ENCODE results near the gene BPHL. TPM values are rescaled to one million over a fixed set of nuclear protein-coding genes. Genes with fewer than 3 reads are reported as not detected.

BPHL gene
- polyA plus RNA-seq, 3 donors from 2014 or later, result 7.5 to 9.7 (median 9.1) TPM

DNA sequence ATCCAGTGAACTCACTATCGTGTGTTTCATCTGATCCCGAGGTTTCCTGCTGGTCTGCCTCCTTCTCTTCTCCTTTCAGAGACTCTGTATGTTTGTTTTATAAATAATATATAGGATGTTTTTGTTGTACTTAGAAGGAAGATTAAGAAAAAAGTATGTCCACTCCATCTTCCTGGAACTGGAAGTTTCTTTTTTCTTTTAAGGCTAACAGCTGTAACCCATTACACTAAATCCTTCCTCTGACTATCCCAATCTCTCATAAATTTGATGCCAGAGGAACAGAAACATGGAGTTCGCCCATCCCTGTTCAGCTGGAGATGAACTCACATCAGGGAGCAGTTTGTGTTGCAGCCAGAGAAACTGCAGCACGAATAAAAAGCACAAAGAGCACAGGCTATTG is 29.5 kb upstream of the BPHL start:
- DNase-seq, result no peak
- peaks cover 14 to 44% (median 32%) of the 10 kb centered on the region in 3 donors for H3K36me3 Mint-ChIP-seq
- H3K27me3 Mint-ChIP-seq (ENCODE audit: low read depth in 3 of 3), result peaks cover 2 to 3% (median 3%) of the 10 kb centered on the region in 3 donors
- H3K4me3 Mint-ChIP-seq, result peak overlapping the region in 2 of 5 donors; percentile 24 to 26
- H3K27ac Mint-ChIP-seq, result peak overlapping the region in 5 of 6 donors; percentile 28 to 84 (median 79)
- H3K4me1 Mint-ChIP-seq, result peaks cover 23 to 34% of the 10 kb centered on the region in 2 donors
- no peaks in the 10 kb centered on the region for H3K9me3 Mint-ChIP-seq

GRCh38 chr6:3090013-3090412 is 28.5 kb upstream of the BPHL start:
- no peak for DNase-seq
- Mint-ChIP-seq H3K27ac (peak overlapping the region in 5 of 6 donors; percentile 1 to 45 (median 13)), H3K27me3 (ENCODE audit: low read depth in 3 of 3) (peaks cover 2 to 4% (median 3%) of the 10 kb centered on the region in 3 donors), H3K4me3 (no peak overlapping the region), H3K4me1 (peaks cover 23 to 34% of the 10 kb centered on the region in 2 donors), H3K9me3 (no peaks in the 10 kb centered on the region), H3K36me3 (peaks cover 12 to 48% (median 31%) of the 10 kb centered on the region in 3 donors)

DNA sequence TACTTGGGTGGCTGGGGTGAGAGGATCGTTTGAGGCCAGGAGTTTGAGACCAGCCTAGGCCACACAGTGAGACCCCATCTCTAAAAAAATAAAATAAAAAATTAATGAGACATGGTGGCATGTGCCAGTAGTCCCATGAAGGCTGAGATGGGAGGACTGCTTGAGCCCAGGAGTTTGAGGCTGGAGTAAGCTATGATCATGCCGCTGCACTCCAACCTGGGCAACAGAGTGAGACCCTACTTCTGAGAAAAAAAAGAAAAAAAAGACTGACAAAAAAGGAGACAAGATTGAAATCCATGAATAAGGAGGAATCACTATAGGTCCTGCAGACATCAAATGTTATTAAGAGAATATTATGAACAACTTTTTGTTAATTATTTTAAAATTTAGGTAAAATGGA is 23.7 kb upstream of the BPHL start:
- H3K4me3 Mint-ChIP-seq, result no peak overlapping the region
- H3K36me3 Mint-ChIP-seq, result peaks cover 8 to 34% (median 12%) of the 10 kb centered on the region in 3 donors
- H3K27me3 Mint-ChIP-seq (ENCODE audit: low read depth in 3 of 3), result peaks cover 0 to 4% (median 0%) of the 10 kb centered on the region in 3 donors
- peaks cover 1 to 8% of the 10 kb centered on the region in 2 donors for H3K4me1 Mint-ChIP-seq
- DNase-seq, result no peak
- no peaks in the 10 kb centered on the region for H3K9me3 Mint-ChIP-seq
- H3K27ac Mint-ChIP-seq, result peak overlapping the region in 2 of 6 donors; percentile 35 to 59

DNA sequence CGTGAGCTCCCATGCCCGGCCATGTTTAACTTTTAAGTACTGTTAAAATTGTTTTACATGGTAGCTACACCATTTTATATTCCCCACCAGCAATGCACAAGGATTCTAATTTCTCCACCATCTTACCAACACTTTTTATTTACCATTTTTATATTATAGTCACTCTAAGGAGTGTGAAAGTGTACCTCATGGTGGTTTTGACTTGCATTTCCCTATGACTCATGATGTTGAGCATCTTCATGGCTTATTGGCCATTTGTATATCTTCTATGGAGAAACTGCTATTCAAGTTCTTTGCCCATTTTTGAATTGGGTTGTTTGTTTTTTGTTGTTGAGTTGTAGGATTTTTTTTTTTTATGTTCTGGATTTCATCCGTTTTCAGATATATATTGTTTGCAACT is 15.6 kb upstream of the BPHL start:
- peaks cover 17 to 40% (median 33%) of the 10 kb centered on the region in 3 donors for H3K36me3 Mint-ChIP-seq
- DNase-seq, result no peak

DNA sequence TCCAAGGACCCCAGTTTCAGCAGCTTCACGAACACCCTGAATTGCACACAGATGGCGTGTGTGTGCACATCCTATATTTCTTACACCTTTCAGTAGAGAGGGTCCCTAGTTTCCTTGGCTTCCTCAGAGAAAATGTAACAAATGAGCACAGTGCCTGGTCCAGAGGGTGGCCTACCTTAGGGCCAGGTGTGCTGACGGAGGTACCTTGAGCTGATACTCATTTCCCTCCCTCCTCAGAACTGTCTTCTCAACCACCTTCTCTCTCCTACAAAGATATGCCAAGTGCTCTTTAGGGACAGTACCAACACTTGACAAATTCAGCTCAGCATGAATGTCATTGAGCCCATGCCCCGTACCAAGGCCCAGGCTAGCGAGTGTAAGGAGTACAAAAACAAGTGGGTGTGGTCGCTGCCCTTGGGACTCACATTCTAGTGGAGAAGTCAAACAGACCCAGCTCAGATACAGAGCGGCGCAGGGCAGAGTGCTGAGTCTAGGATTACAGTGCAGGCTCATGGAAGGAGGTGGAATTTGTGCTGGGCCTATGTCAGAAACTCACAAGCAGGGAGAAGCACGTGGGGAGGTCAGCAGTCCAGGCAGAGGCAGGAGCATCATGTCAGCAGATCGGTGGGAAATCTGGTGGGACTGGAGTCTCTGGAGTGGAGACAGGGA is 9.6 kb upstream of the BPHL start:
- peak overlapping the region in 5 of 6 donors; percentile 1 to 89 (median 6) for H3K27ac Mint-ChIP-seq
- H3K9me3 Mint-ChIP-seq, result no peaks in the 10 kb centered on the region
- H3K4me3 Mint-ChIP-seq, result no peak overlapping the region
- peaks cover 2 to 6% (median 3%) of the 10 kb centered on the region in 3 donors for H3K27me3 Mint-ChIP-seq (ENCODE audit: low read depth in 3 of 3)
- peaks cover 19 to 47% (median 39%) of the 10 kb centered on the region in 3 donors for H3K36me3 Mint-ChIP-seq
- peaks cover 4 to 11% of the 10 kb centered on the region in 2 donors for H3K4me1 Mint-ChIP-seq
- no peak for DNase-seq

More for the DNA sequence above, 15.6 kb upstream of the BPHL start:
- no peak overlapping the region for H3K4me3 Mint-ChIP-seq
- H3K9me3 Mint-ChIP-seq, result no peaks in the 10 kb centered on the region
- H3K27me3 Mint-ChIP-seq (ENCODE audit: low read depth in 3 of 3), result peaks cover 0 to 4% (median 0%) of the 10 kb centered on the region in 3 donors
- no peak overlapping the region for H3K27ac Mint-ChIP-seq
- peaks cover 1 to 10% of the 10 kb centered on the region in 2 donors for H3K4me1 Mint-ChIP-seq

GRCh38 chr6:3109761-3110160 is 8.8 kb upstream of the BPHL start:
- H3K27ac Mint-ChIP-seq, result peak overlapping the region; percentile 8 to 68 (median 30)

DNA sequence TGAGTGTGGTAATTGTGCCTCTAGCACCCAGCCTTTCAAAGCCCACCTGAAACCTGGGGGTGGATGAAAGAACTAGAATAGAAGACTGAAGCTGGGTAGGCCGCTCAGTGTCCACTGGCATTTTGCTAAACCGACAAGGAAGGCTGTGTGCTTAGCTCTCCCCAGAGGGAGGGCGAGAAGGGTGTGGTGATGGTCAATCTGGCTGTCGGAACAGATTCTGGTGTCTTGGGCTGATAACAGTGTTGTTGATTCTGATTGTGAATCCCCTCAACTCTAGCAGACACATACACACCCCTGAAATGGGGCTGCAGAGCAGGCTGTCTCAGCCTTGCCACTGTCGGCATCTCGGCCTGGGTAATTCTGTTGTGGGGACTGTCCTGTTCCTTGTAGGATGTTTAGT is 4.1 kb upstream of the BPHL start:
- Mint-ChIP-seq H3K4me3 (no peak overlapping the region), H3K27me3 (ENCODE audit: low read depth in 3 of 3) (peaks cover 7 to 11% (median 9%) of the 10 kb centered on the region in 3 donors), H3K9me3 (no peaks in the 10 kb centered on the region), H3K27ac (peak overlapping the region in 1 of 6 donors; percentile 43), H3K4me1 (peaks cover 13 to 14% of the 10 kb centered on the region in 2 donors), H3K36me3 (peaks cover 7 to 16% (median 10%) of the 10 kb centered on the region in 3 donors)
- no peak for DNase-seq

More at GRCh38 chr6:3109761-3110160, 8.8 kb upstream of the BPHL start:
- Mint-ChIP-seq H3K36me3 (peaks cover 19 to 38% (median 32%) of the 10 kb centered on the region in 3 donors), H3K4me1 (peaks cover 4 to 11% of the 10 kb centered on the region in 2 donors), H3K9me3 (no peaks in the 10 kb centered on the region), H3K27me3 (ENCODE audit: low read depth in 3 of 3) (peaks cover 2 to 6% (median 3%) of the 10 kb centered on the region in 3 donors), H3K4me3 (no peak overlapping the region)
- no peak for DNase-seq

GRCh38 chr6:3117912-3118352 is 579 bp upstream of the BPHL start:
- no peaks in the 10 kb centered on the region for H3K9me3 Mint-ChIP-seq
- H3K27ac Mint-ChIP-seq, result peak overlapping the region; percentile 89 to 94 (median 91)
- H3K36me3 Mint-ChIP-seq, result peaks cover 0 to under 1% (median 0%) of the 10 kb centered on the region in 3 donors
- peaks cover 7 to 9% (median 8%) of the 10 kb centered on the region in 3 donors for H3K27me3 Mint-ChIP-seq (ENCODE audit: low read depth in 3 of 3)
- peak overlapping the region; percentile 83 to 94 (median 90) for H3K4me3 Mint-ChIP-seq
- DNase-seq, result no peak
- peaks cover 16 to 17% of the 10 kb centered on the region in 2 donors for H3K4me1 Mint-ChIP-seq

DNA sequence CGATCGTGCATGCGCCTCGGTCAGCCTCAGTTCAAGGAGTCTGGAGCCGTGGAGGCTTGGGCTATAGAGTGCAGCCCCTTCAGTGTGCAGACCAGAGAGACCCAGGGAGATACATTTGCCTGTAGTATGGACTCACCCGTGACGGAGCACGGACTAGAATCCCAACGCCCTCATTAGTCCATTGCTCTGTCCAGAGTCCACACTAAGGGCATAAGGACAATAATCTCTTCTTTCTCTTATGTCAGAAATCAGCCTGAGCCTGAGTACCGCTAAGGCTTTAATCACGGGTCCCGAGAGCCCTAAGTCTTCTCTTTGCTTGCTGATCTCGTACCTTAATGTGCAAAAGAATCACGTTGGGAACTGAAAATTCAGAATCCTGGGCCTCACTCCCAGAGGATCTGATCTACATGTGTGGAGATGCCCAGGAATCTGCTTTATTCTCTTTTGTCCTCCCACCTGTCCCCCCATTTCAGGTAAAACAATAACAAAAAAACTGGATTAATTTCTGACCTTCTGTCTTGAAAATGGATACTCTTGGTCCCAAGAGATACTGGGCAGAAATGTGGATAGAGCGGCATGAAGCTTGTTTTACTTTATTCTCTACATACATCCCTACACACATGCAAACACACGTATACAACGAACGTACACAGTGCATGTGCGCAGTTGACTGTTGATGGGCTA is 671 bp downstream of the BPHL start:
- no peak for DNase-seq
- H3K4me3 Mint-ChIP-seq, result peak overlapping the region; percentile 83 to 94 (median 90)
- H3K9me3 Mint-ChIP-seq, result no peaks in the 10 kb centered on the region
- peaks cover 16 to 17% of the 10 kb centered on the region in 2 donors for H3K4me1 Mint-ChIP-seq
- peaks cover 8 to 14% (median 9%) of the 10 kb centered on the region in 3 donors for H3K27me3 Mint-ChIP-seq (ENCODE audit: low read depth in 3 of 3)
- peak overlapping the region; percentile 14 to 90 (median 78) for H3K27ac Mint-ChIP-seq
- H3K36me3 Mint-ChIP-seq, result no peaks in the 10 kb centered on the region

- H3K9me3 Mint-ChIP-seq, result no peaks in the 10 kb centered on the region
- no peak for DNase-seq
- no peaks in the 10 kb centered on the region for H3K36me3 Mint-ChIP-seq
- H3K27ac Mint-ChIP-seq, result no peak overlapping the region
- H3K27me3 Mint-ChIP-seq (ENCODE audit: low read depth in 3 of 3), result peaks cover 8 to 14% (median 9%) of the 10 kb centered on the region in 3 donors
- no peak overlapping the region for H3K4me3 Mint-ChIP-seq
- peaks cover 16 to 17% of the 10 kb centered on the region in 2 donors for H3K4me1 Mint-ChIP-seq
Observed at GRCh38 chr6:3120765-3121089, 2.2 kb downstream of the BPHL start.

DNA sequence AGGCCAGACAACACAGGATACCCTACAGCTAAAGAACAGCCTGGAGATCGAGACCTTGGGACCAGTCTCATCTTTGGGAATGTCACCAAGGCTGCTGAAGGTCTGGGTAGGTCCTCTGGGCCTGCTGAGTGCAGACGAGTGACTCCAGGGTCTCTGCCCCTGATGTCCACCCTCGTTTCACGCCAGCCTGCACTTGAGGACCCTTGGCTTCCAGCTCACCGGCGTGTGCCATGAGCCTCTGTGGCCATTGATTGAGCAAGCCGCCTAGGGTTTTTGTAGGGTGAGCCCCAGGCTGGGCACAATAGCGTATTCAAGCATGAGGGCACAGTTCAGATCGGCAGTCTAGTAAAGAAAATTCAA is 4.3 kb downstream of the BPHL start:
- H3K27me3 Mint-ChIP-seq (ENCODE audit: low read depth in 3 of 3), result peaks cover 7 to 10% (median 8%) of the 10 kb centered on the region in 3 donors
- no peak overlapping the region for H3K27ac Mint-ChIP-seq
- H3K36me3 Mint-ChIP-seq, result no peaks in the 10 kb centered on the region
- no peaks in the 10 kb centered on the region for H3K9me3 Mint-ChIP-seq
- DNase-seq, result no peak
- peaks cover 12 to 14% of the 10 kb centered on the region in 2 donors for H3K4me1 Mint-ChIP-seq
- H3K4me3 Mint-ChIP-seq, result no peak overlapping the region

GRCh38 chr6:3124667-3125066 is 6.2 kb downstream of the BPHL start:
- Mint-ChIP-seq H3K27ac (no peak overlapping the region), H3K4me3 (no peak overlapping the region), H3K36me3 (peaks cover 3 to 10% (median 5%) of the 10 kb centered on the region in 3 donors), H3K9me3 (no peaks in the 10 kb centered on the region), H3K27me3 (ENCODE audit: low read depth in 3 of 3) (peaks cover 0 to 6% (median 0%) of the 10 kb centered on the region in 3 donors), H3K4me1 (peaks cover 0 to 1% of the 10 kb centered on the region in 2 donors)
- no peak for DNase-seq

GRCh38 chr6:3125815-3126214 is 7.3 kb downstream of the BPHL start:
- H3K27ac Mint-ChIP-seq, result no peak overlapping the region
- H3K27me3 Mint-ChIP-seq (ENCODE audit: low read depth in 3 of 3), result peaks cover 0 to 6% (median 0%) of the 10 kb centered on the region in 3 donors
- no peak for DNase-seq
- peaks cover 4 to 10% (median 9%) of the 10 kb centered on the region in 3 donors for H3K36me3 Mint-ChIP-seq
- H3K4me3 Mint-ChIP-seq, result no peak overlapping the region
- H3K4me1 Mint-ChIP-seq, result peaks cover 0 to 1% of the 10 kb centered on the region in 2 donors
- no peaks in the 10 kb centered on the region for H3K9me3 Mint-ChIP-seq
